Stimulated activated naive CD4-positive, alpha-beta T cell (primary cell): ENCODE measurements around the gene FADS3.
"Not testable (repeated sequence)": the region's sequence is repeated elsewhere in the genome, so short reads cannot be mapped to it uniquely, and the experiment has no call there.

Experiments used
- DNase-seq, 6 experiments: peaks; one replicate each; lab custom pipeline; 2025; lab: John Stamatoyannopoulos, UW

FADS3 gene

DNA sequence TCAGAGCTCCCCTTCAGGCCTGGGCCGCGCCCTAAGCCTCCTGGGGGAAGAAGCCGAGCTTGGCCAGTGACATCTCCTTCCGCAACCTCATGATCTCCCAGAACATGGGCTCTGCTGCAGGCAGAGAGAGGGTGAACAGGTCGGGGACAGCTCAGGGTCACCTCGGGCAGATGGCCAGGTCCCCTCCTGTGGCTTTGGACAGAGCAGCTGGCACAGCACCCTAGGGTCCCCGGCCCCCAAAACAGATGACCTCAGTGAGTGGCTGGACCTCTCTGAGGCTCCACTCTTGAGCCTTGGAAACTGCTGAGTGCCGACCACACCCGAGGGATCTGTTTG, 6.9 kb upstream of the FADS3 start:
- DNase-seq = no peak

DNA sequence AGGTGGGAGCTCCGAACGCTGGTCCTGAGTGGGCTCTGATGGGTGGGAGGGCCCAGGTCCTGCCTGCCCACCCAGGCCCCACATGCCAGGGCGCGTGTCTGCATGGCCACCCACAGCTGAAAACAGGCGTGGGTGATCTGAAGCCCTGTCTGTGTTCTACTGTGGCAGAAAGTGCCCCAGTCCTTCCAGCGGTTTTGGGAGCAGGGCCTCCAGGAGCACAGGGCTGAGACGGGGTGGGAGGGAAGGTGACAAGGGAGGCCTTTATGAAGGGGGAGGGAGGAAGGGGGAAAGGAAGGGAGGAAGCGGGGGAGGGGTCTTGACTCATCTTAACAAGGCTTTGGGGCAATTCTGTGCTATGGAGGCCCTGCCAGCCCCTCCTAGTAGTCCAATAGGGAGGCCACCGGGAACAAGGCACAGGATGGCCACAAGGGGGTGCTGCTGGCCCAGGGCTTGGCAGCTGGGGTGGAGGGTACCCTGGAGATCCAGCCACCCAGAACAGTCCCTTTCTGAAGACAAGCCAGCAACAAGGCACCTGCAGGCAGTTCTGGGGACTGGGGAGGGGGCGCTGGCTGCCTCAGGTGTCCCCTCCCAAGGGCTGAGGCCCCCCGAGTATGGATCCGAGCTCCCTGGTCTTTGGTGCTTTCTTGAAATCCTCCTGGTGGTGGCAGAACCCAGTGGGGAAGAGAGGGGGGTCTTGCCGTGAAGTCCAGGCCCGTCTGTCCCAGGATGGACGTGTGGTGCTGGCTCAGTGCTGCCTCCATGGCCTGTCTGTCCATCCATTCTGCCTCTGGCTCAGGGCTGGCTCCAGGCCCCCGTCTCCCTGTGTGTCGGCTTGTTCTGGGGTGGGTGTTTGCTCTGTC, 6.3 kb upstream of the FADS3 start:
- DNase-seq = peak; percentile 39 to 77 (median 66)

DNA sequence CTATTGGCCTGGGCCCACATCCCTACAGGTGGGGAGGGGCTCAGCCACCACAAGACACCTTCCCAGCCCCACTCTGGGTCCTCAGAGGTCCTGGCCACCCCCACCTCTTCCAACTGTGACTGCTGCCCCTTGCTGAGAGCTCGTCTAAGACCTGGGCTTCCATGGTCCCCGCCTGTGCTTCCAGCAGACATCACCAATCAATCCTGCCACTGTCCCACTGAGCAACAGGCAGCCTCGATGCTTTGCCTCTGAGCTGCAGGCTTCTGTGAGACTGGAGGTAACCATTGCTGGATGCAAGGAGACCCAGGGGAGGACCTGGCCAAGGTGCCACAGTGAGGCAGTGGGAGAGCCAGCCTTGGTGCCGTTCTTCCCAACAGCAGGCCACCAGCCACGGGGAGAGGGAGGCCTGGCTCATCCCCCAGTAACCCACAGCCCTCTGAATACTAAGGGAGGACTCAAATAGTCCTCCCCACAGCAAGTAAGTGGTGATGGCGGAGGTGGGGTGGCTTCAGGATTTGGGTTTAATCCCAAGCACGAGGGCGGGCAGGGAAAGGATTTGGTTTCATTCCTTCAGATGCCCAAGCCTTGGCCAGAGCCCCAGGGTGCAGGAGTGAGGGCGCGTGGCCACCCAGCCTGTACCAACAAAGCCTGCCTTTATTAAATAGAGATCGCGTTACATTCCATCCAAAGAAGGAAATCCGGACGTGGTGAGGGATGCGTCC, 5.5 kb upstream of the FADS3 start:
- no peak for DNase-seq

DNA sequence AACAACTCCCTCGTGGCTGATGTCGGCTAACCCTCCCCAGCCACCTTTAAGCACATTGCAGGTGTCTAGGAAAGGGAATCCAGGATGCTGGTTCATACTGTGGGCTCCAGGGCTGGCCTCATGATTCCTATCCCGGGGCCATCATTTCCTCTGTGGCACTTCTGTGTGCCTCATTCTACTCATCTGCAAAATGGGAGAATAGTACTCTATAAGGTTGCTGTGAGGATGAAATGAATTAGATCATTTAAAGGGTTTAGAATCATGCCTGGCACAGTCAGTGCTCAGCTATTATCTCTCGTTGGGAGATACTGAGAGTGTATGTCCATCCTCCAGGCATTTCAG, 4.3 kb upstream of the FADS3 start:
- DNase-seq = no peak

DNA sequence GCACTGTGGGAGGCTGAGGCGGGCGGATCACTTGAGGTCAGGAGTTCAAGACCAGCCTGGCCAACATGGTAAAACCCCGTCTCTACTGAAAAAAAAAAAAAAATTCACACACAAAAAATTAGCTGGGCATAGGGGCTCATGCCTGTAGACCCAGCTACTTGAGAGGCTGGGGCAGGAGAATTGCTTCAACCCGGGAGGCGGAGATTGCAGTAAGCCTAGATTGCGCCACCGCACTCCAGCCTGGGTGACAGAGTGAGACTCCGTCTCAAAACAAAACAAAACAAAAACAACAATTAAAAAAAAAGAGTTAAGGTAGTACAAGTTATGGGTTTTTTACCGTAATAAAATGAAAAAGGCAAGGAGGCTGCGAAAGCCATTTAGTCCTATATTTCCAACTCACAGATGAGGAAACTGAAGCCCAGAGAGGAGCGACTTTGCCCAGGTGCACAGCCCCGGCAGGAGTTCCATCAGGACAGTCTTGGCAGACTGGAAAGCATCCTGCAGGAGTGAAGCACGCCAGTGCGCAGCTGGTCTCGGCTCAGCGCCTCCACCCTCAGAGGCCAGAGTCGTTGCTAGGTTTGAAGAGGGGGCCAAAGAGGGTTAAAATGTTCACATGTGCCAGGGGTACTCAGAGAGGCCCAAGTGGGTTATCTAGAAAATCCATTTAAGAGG, 3.8 kb upstream of the FADS3 start:
- no peak for DNase-seq

DNA sequence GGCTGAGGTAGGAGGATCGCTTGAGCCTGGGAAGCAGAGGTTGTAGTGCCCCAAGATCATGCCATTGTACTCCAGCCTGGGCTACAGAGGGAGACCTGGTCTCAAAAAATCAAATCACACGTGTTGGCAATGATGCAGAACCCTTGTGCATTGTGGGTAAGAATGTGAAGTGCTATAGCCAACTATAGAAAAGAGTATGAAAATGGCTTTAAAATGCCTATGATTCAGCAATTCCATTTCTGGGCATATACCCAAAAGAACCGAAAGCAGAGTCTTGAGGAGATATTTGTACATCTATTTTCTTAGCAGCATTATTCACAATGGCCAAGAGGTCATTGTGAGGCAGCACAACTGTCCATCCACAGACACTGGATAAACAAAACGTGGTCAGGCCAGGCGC, 2.6 kb upstream of the FADS3 start:
- no peak for DNase-seq

DNA sequence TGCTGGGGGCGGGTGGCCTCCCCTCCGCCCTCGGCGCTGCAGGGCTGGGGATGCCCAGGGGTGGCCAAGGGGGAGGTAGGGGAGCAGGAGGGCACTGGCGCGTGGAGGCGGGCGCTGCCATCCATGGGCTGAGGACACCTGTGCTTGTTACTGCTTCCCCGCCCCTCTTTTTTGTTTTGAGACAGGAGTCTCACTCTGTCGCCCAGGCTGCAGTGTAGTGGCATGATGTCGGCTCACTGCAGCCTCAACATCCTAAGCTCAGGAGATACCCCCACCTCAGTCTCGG, 683 bp upstream of the FADS3 start:
- no peak for DNase-seq

DNA sequence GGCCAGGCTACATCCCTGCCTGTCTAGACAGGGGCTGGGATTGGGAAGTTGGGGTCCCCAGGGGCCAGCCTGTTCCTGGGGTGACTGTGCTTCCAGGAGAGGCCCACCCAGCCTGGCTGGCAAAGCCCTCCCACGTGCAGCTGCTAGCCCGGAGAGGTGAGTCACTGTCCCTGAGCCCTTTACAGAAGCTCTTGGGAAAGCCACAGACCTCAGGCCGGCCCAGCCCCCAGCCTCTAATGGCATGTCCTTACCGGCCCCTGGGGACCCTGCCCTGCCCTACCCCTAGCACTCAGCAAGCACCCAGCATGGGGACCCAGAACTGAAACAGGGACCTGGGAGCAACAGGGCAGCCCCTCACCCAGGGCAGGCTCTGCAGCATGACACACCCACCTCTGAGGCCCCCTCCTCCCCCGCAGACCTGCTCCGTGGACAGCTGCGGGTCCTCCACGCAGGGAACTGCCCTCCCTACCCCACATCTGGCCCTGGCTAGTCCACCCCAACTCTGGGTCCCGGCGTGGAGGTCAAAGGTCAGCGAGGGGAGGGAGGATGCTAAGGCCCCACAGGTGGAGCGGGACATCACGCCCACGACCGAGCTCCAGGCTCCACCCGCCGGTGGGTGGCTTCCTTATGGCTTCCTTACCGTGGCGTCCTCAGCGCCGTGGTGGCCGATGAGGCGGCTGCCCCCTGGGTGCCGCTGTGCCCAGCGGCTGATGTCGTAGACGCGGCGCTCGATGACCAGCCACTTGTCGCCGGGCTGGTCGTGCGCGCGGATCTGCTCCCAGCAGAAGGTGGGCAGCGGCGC, 615 bp downstream of the FADS3 start:
- DNase-seq = peak in 4 of 6 experiments; percentile 8 to 37 (median 26)

DNA sequence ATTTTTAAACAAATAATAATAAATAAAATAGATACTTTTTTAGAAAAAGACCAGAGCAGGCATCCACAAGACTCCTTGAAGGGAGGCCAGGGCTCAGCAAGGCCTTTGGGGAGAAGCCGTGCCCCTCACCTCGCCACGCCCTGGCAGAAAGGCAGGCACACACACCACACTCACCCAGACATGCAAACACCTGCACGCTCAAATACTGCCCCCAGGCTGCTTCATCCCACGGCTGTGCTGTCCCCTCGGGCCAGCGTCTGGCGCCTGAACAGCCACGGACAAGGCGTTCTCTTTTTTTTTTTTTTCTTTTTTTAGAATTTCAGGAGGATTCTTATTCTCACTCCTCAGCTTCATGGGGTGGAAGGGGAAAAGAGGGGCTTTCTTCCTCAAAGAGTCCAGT, 1.5 kb downstream of the FADS3 start:
- no peak for DNase-seq

DNA sequence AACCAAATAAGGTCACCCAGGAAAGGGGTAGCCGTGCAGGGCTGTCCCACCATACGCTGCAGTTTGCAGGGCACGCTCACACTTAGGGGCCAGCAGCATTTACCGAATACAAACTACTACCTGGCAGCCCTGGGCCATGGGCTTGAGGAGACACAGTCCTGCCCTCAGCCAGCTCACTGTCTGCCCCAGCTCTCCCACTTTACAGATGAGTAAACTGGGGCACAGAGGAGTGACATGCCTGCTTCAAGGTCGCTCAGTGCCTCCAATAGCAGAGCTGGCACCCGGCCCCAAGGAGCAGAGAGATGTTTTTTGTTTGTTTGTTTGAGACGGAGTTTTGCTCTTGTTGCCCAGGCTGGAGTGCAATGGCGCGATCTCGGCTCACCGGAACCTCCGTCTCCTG, 2.8 kb downstream of the FADS3 start:
- DNase-seq = no peak

DNA sequence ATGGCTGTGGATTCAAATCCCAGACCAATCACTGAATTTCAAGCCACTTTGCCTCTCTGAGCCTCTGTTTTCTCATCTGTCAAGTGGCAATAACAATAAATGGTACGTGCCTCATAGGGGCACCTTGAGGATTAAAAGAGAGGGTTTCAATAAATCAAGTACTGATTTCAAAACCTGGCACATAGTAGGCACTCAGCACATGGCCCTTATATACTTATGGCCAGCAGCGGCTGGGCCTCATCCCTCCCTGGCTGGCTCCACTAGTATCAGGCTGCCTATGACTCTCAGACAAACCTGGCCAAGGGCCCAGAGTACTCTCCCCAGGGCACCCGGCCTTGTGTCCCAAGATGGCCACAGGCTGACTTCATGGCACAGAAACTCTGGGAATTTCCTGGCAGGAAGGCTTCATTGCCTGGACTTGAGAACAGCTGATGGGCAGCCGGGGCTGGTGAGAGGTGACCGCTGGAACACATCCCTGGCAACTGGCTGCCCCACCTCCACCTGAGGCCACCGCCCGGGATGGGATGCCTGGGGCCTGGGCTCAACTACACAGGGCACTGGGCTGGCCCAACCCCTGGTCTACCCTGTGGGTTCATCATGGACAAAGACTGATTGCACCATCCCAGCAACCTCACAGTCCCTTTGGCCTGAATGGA, 3.4 kb downstream of the FADS3 start:
- no peak for DNase-seq

DNA sequence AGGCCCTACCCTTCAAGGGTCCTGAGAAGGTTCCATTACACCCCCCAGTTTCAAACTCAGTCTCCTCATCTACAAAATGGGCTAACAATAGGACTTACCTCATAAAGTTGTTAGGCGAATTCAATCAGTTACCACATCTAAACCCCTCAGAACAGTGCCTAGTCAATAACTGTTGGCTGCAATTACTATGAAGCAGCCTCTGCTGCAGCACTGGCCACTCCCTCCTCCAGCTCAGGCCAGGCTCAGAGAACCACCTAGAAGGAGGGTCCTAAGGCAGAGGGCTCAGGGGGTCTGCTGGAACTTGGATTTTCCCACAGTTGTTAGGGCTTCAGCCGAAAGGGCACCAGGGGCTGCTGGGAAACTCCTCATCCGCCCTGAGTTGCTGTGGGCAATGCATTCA, 4.7 kb downstream of the FADS3 start:
- DNase-seq = no peak

DNA sequence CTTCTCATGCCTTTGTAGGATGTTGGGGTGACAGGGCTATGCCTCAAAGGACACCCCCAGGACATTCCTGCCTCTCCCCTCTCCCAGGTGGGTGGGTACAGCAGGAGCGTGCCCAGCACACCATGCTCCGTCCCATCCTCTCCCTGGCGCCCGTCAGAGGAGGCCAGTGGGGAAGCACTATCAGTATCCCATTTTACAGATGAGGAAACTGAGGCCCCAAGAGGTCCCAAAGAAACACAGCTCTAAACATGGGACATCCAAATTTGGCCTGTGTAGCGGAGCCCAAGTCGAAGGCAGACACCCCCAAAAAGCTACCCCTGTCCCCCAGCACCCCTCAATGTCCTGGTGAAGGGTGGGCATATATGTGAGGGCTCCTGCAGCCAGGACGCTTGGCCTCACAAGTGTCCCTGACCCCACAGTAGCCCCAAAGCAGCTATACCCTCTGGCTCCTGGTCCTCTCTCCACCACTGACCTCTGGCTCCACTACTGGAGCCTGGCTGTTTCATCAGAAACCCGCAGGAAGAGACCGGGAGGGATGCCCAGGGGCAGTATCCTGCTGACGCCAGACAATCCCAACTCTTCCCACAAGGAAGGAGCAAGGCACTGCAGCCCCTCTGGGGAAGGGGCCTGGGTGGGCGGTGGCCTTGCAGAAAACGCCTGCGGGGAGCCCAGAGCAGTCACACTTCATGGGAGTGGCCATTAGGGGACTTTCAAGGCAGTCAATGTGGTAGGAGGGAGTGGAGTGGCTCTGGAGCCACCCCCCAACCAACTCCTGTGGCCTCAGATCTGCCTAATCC, 5.4 kb downstream of the FADS3 start:
- no peak for DNase-seq

DNA sequence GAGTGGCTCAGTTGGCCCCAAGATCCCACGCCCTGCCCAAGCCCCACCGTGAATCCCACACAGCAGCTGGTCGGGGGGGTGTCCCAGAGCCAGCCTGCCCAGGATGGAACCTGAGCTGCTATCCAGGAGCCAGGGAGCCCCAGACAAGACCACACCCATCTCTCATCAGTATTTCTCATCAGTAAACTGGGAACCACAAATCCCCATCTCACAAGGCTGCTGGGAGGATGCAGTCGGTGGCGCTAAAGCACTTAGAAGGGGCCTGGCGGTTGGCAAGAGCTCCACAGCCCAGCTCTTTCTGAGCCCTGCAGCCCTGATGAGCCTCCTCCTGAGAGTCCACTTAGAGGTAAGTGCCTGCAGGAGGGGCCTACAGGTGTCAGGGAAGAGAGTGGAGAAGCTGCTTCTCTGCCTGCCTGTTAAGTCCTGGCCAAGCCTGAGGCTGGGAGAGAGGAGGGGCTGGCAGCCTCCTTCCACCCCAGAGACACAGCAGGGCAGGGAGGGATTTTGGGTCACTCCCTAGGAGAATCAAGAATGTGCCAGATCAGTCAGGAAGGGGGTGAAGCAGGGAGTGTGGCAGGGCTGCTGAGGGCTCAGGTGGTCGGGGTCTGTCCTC, 6.1 kb downstream of the FADS3 start:
- no peak for DNase-seq

DNA sequence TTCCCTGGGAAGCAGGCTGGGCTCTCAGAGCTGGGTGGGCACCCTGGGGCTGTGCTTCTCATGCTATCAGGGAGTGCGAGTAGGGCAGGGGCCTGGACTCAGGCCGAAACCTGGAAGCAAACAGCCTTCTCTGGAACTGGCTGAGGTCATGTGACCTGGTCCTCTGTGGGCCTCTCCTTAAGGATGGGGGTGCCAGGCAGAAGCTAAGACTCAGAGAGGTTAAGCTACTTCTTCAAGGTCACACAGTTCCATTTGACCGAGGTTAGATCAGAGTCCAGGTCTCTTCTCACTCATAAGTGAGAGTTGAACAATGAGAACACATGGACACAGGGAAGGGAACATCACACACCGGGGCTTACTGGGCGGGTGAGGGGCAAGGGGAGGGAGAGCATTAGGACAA, 7.4 kb downstream of the FADS3 start:
- no peak for DNase-seq

DNA sequence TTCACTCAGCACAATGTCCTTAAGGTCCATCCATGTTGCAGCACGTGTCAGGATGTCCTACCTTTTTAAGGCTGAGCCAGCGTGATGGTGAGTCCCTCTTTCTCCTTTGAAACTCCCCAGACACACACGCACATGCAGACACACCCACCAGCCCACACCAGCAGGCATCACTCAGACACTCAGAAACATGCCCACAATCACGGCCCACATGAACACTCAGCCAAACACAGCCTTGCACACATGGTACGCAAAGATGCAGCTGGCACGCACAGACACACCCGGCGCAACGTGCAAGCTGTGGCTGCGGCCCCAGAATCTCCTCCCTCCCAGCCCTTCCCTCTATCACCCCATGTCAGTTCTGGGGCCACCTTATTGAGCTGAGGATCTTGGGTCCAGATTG, 8.0 kb downstream of the FADS3 start:
- no peak for DNase-seq

DNA sequence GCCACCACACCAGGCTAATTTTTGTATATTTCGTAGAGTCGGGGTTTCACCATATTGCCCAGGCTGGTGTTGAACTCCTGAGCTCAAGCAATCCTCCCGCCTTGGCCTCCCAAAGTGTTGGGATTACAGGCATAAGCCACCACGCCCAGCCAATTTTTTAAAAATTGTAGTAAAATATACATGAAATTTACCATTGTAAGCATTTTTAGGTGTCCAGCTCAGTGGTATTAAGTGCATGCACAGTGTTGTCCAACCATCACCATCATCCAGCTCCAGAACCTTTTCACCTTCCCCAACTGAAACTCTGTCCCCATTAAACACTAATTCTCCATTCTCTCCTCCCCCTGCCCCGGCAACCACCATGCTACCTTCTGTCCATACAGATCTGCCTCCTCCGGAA, 8.5 kb downstream of the FADS3 start:
- DNase-seq = no peak

DNA sequence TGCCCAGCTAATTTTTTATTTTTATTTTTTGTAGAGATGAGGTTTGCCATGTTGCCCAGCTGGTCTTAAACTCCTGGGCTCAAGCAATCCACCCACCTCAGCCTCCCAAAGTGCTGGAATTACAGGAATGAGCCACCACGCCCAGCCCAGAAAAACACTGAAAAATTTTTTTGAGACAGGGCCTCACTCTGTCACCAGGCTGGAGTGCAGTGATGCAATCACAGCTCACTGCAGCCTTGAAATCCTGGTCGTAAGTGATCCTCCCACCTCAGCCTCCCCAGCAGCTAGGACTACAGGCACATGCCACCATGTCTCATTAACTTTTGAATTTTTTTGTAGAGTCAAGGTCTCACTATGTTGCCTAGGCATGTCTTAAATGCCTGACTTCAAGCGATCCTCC, 9.1 kb downstream of the FADS3 start:
- DNase-seq = not testable (repeated sequence)

DNA sequence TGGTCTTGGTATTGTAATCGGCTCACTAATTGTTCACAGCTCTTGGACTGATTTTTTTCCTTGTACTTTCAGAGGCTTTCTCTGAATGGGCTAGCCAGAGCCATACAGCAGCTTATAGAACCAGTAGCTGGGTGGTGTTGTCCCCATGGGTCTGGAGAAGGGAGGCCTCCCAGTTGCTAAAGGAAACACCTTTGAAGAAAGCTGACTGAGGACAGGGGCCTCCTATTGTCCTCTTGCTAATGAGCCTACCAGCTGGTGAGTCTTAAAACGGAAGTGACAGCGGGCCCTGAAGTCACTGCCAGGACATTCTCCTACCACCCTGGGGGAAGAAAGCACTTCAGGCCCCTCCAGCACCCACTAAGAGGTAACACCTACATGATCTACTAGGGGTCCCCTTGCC, 9.9 kb downstream of the FADS3 start:
- no peak for DNase-seq

DNA sequence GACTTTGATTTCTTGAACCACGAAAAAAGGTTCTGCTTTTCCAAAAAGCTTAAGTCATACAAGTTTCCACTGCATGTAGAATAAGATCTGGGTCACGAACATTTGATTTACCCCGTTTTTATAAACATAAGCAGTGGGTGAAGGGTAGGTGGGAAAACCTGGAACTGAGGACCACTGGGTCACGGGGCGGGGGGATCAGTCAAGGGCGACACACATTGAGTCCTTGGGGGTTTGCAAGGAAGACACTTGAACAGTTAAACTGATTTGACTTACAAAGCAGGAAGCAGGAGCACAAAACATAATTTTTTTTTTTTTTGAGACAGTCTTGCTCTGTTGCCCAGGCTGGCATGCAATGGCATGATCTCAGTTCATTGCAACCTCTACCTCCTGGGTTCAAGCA, 10.9 kb downstream of the FADS3 start:
- no peak for DNase-seq

DNA sequence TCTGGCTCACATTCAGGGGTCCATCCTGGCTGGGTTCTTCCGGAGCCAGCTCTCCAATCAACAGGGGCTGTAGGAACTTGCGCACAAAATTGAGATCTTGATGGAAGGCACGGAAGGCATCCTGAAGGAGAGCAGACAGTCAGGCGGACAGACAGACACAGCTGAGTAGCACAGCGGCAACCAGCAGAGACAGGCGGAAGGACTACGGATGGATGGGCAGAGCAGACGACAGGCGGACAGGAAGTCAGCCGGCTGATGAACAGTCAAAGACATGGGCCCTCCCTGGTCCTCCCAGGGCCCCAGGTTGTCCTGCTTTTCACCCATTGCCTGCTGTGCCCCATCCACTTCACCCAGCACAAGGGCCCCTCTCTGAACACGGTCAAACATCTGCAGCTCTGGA, 11.3 kb downstream of the FADS3 start:
- no peak for DNase-seq
